Thyroid gland (tissue), 4 donors: Measurements from ENCODE around the gene ABI3. TPM values are rescaled to one million over a fixed set of nuclear protein-coding genes. Genes with fewer than 3 reads are reported as not detected.

ENCODE experiments used
- DNase-seq, 2 donors: peaks; one replicate each; pipeline ENCODE4 v3.0.0-alpha.2; 2019
- H3K27ac ChIP-seq, 3 donors: fragments of 200-600 bp; sonication (generic); 1 replicate in 2 of 3; 2 replicates in 1 of 3; pipeline ENCODE4 v1.5.1; 2016 to 2019; ENCODE audit warnings: mild to moderate bottlenecking in 1 of 3, moderate library complexity in 1 of 3
- H3K27me3 ChIP-seq: fragments of 200-600 bp; sonication (generic); one replicate; pipeline ENCODE4 v1.5.1; 2019
- H3K36me3 ChIP-seq, 2 donors: fragments of 200-600 bp; sonication (generic); one replicate each; pipeline ENCODE4 v1.5.1; 2016 to 2019
- H3K4me1 ChIP-seq, 2 donors: fragments of 200-600 bp; sonication (generic); one replicate each; pipeline ENCODE4 v1.5.1; 2017 to 2019
- H3K4me3 ChIP-seq, 3 donors: fragments of 200-600 bp; sonication (generic); replicated peaks in 1 of 3; 1 replicate in 2 of 3; 2 replicates in 1 of 3; pipeline ENCODE4 v1.5.1; 2016; ENCODE audit warnings: mild to moderate bottlenecking in 1 of 3
- H3K9me3 ChIP-seq: fragments of 200-600 bp; sonication (generic); one replicate; pipeline ENCODE4 v1.5.1; 2017
- POLR2A ChIP-seq, 2 donors: fragments of 450-650 bp; IDR thresholded peaks; one replicate each; pipeline ENCODE4 v1.6.1; 2017; ENCODE audit warnings: antibody characterized with exemption in 2 of 2, mild to moderate bottlenecking in 2 of 2, moderate library complexity in 1 of 2
- WGBS, 2 donors: methylation state at CpG; one replicate each; pipeline ENCODE4 v1.1.5; 2017; 5-methylcytosine and 5-hydroxymethylcytosine counted together
- intact Hi-C: fragments of 100-400 bp; cut with DNase I; formaldehyde crosslinking; loops from one replicate; pipeline ENCODE4 v1.15.1; 2023
- total RNA-seq, 4 donors: library from RNA; depleted of rRNA; stranded (reverse); fragments of >200 nt; gene quantifications; one replicate each; pipeline ENCODE4 v1.2.3, GENCODE V29; 2016
- TF ChIP-seq, protein P1 (sequence below), 6 experiments: fragments of 200-600 bp in 3 of 6; fragments of 450-650 bp in 3 of 6; sonication (generic) in 3 of 6; IDR thresholded peaks; one replicate each; pipeline ENCODE4 v1.5.1; 2016 to 2019; ENCODE audit warnings: antibody characterized with exemption in 6 of 6, mild to moderate bottlenecking in 2 of 6, inconsistent platforms in 1 of 6, moderate library complexity in 1 of 6

Gene ABI3
- total RNA-seq, 4 donors from 2014 or later, result 4.2 to 10.3 (median 6.2) TPM

- Histone ChIP-seq H3K4me1 (peaks cover 24 to 33% of the 10 kb centered on the region in 2 donors), H3K27me3 (peaks cover 15% of the 10 kb centered on the region), H3K27ac (no peak overlapping the region), H3K4me3 (no peak overlapping the region), H3K9me3 (no peaks in the 10 kb centered on the region), H3K36me3 (no peaks in the 10 kb centered on the region)
- 21 to 23% methylated on average over 5 of the region's 5 CpGs for WGBS, 2 donors
- intact Hi-C loops, result loop anchor here (5.0 to 10.0 kb wide), 2 partner anchors 35 to 57 kb away; no protein-coding TSS in a partner anchor
- TF ChIP-seq, protein P1, sequence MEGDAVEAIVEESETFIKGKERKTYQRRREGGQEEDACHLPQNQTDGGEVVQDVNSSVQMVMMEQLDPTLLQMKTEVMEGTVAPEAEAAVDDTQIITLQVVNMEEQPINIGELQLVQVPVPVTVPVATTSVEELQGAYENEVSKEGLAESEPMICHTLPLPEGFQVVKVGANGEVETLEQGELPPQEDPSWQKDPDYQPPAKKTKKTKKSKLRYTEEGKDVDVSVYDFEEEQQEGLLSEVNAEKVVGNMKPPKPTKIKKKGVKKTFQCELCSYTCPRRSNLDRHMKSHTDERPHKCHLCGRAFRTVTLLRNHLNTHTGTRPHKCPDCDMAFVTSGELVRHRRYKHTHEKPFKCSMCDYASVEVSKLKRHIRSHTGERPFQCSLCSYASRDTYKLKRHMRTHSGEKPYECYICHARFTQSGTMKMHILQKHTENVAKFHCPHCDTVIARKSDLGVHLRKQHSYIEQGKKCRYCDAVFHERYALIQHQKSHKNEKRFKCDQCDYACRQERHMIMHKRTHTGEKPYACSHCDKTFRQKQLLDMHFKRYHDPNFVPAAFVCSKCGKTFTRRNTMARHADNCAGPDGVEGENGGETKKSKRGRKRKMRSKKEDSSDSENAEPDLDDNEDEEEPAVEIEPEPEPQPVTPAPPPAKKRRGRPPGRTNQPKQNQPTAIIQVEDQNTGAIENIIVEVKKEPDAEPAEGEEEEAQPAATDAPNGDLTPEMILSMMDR (IDR thresholded peaks at IDR 0.05), result peak; percentile 47 to 89 (median 76)
- TF ChIP-seq POLR2A (IDR thresholded peaks at IDR 0.05), result no peak
- peak; percentile 82 to 89 for DNase-seq
These were observed 17.1 kb downstream of the ABI3 start for GRCh38 chr17:49227436-49228261.

DNA sequence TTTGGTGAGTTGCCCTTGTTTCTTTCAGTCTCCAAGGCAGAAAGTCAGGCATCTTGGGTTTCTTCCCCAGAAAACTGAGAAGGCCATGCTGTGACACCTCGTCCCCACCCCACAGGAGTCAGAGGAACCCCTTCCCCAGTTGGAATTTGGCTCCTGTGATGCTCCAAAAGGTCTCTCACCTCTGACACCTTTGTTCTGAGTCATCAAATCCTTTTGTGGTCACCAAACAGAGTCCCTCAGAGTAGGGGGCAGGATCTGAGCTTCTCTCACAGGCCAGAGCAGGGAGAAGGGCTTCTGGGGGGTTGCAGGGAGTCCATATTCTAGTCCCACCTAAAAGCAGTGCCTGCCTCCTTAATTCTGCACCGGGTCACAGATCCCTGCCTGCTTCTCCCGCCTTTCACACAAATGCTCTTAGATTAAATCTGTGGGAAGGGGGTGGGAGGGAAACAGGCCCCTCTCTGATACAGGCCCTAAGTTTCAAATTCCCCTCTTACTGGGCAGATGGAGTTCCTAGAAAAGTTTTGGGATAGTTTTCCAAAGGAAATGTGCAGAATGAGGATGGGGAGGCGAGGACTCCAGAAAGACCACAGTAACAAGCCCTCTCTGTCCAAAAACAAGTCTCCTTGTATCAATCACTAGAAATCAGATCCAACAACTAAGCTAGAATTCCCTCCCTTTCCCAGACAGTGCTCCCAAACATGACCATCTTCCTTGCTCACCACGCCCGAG lies 18.7 kb downstream of the ABI3 start:
- H3K4me3 ChIP-seq, result no peak overlapping the region
- no peaks in the 10 kb centered on the region for H3K36me3 ChIP-seq
- H3K27ac ChIP-seq, result no peak overlapping the region
- DNase-seq, result no peak
- intact Hi-C loops, result loop anchor here (5.0 to 10.0 kb wide), 2 partner anchors 37 to 56 kb away; no protein-coding TSS in a partner anchor
- H3K4me1 ChIP-seq, result peaks cover 15 to 21% of the 10 kb centered on the region in 2 donors
- no peaks in the 10 kb centered on the region for H3K9me3 ChIP-seq
- TF ChIP-seq, protein P1 (IDR thresholded peaks at IDR 0.05), result no peak
- TF ChIP-seq POLR2A (IDR thresholded peaks at IDR 0.05), result no peak
- H3K27me3 ChIP-seq, result peaks cover 6% of the 10 kb centered on the region
- WGBS, 2 donors, result 59 to 74% methylated on average over 6 of the region's 6 CpGs

DNA sequence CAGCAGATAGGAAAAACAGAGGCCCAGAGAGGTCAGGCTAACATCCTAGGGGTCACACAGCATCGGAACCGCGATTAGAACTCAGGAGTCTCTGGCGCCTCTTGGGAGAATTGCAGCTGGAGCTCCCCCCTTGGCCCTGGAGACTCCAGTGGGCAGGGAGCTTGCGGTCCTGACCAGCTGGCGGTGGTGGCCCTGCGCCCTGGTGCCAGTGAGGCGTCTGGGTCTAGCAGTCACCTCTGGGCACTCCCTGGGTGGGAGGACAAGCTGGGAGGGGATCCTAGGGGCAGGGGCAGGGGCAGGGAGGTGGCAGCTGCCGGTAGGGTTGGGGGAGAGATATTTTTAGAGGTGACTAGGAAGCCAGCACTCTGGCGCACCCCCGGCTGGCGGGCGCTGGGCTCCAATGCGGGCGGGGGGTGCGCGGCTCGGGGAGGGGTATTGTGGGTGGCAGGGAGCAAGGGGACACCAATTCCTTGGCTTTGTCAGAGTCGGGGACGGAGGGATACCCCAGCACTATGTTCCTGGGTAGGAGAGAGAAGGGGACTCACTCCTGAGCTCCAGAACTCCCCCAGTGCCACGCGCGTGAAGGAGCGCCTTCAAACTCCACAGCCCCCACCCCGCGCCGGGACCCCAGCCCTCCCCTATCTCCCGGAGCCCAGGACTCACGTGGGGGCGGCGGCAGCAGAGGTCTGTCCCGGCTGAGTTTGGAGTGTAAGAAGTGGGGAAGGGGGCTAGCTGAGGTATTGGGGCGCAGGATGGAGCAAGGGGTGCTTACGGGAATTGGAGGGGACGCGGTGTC lies 19.5 kb downstream of the ABI3 start:
- H3K4me1 ChIP-seq, result peaks cover 8 to 14% of the 10 kb centered on the region in 2 donors
- TF ChIP-seq POLR2A (IDR thresholded peaks at IDR 0.05), result no peak
- TF ChIP-seq, protein P1 (IDR thresholded peaks at IDR 0.05), result no peak
- no peaks in the 10 kb centered on the region for H3K27me3 ChIP-seq
- H3K9me3 ChIP-seq, result no peaks in the 10 kb centered on the region
- 9% methylated on average over 20 to 28 of the region's 36 CpGs for WGBS, 2 donors
- H3K4me3 ChIP-seq, result peak overlapping the region in 2 of 3 donors; percentile 39 to 52
- H3K27ac ChIP-seq, result no peak overlapping the region
- intact Hi-C loops, result loop anchor here (5.0 to 10.0 kb wide), 2 partner anchors 38 to 55 kb away; no protein-coding TSS in a partner anchor
- H3K36me3 ChIP-seq, result no peaks in the 10 kb centered on the region
- DNase-seq, result no peak

- WGBS, 2 donors, result 6 to 7% methylated on average over 44 to 45 of the region's 58 CpGs
These were observed 20.4 kb downstream of the ABI3 start, which contains the start of gene PHOSPHO1 for GRCh38 chr17:49230636-49231562. Gene PHOSPHO1 (minus strand): TSS chr17:49230787. CDS start chr17:49226691, 4,096 bp downstream.

More at GRCh38 chr17:49230636-49231562, 20.4 kb downstream of the ABI3 start, which contains the start of gene PHOSPHO1:
- TF ChIP-seq POLR2A (IDR thresholded peaks at IDR 0.05), result no peak
- TF ChIP-seq, protein P1 (IDR thresholded peaks at IDR 0.05), result no peak
- H3K4me1 ChIP-seq, result peaks cover 8 to 14% of the 10 kb centered on the region in 2 donors
- peak within 1 kb of the TSS; percentile 20 to 52 (median 39) for H3K4me3 ChIP-seq
- H3K27ac ChIP-seq, result no peak within 1 kb of the TSS
- H3K27me3 ChIP-seq, result no peaks in the 10 kb centered on the region
- no peaks in the 10 kb centered on the region for H3K36me3 ChIP-seq
- intact Hi-C loops, result no loop called here
- no peaks in the 10 kb centered on the region for H3K9me3 ChIP-seq
- peak; percentile 83 to 85 for DNase-seq
